Measurements from ENCODE around the gene CLASP1.
"Not testable (repeated sequence)": the region's sequence is repeated elsewhere in the genome, so short reads cannot be mapped to it uniquely, and the experiment has no call there.

The CLASP1 gene

GRCh38 chr2:121324601-121325000 is 324.7 kb downstream of the CLASP1 start:
- no peak overlapping the region for H3K27ac ChIP-seq
- no peak overlapping the region for H3K4me3 ChIP-seq
- TF ChIP-seq CTCF (IDR thresholded peaks at IDR 0.05), result no peak
- DNase-seq (ENCODE audit: low spot score), result no peak

GRCh38 chr2:121321476-121321875 is 327.8 kb downstream of the CLASP1 start:
- no peak overlapping the region for H3K27ac ChIP-seq
- H3K4me3 ChIP-seq, result no peak overlapping the region
- no peak for DNase-seq (ENCODE audit: low spot score)
- TF ChIP-seq CTCF (IDR thresholded peaks at IDR 0.05), result no peak

GRCh38 chr2:121319941-121320340 is 329.3 kb downstream of the CLASP1 start:
- no peak overlapping the region for H3K27ac ChIP-seq
- TF ChIP-seq CTCF (IDR thresholded peaks at IDR 0.05), result no peak
- no peak overlapping the region for H3K4me3 ChIP-seq
- no peak for DNase-seq (ENCODE audit: low spot score)

- Histone ChIP-seq H3K27ac (no peak overlapping the region), H3K4me3 (no peak overlapping the region)
- no peak for DNase-seq (ENCODE audit: low spot score)
- no peak for TF ChIP-seq CTCF (IDR thresholded peaks at IDR 0.05)
Observed at GRCh38 chr2:121316986-121317385, 332.3 kb downstream of the CLASP1 start.

- DNase-seq (ENCODE audit: low spot score); H3K4me3 ChIP-seq; H3K27ac ChIP-seq: not testable (repeated sequence)
Observed at GRCh38 chr2:121313701-121314100, 335.6 kb downstream of the CLASP1 start.

GRCh38 chr2:121309801-121310200 is 339.5 kb downstream of the CLASP1 start:
- no peak overlapping the region for H3K27ac ChIP-seq
- H3K4me3 ChIP-seq, result no peak overlapping the region
- DNase-seq (ENCODE audit: low spot score), result no peak
- no peak for TF ChIP-seq CTCF (IDR thresholded peaks at IDR 0.05)

GRCh38 chr2:121309323-121309722 is 339.9 kb downstream of the CLASP1 start:
- no peak for TF ChIP-seq CTCF (IDR thresholded peaks at IDR 0.05)
- Histone ChIP-seq H3K27ac (no peak overlapping the region), H3K4me3 (no peak overlapping the region)
- no peak for DNase-seq (ENCODE audit: low spot score)

- Histone ChIP-seq H3K27ac (no peak overlapping the region), H3K4me3 (no peak overlapping the region)
- no peak for DNase-seq (ENCODE audit: low spot score)
- TF ChIP-seq CTCF (IDR thresholded peaks at IDR 0.05), result no peak
Observed at GRCh38 chr2:121307048-121307447, 342.2 kb downstream of the CLASP1 start.

Data from coronary artery (tissue), 2 donors.